ENCODE measurements around the gene FER. TPM values are rescaled to one million over a fixed set of nuclear protein-coding genes. Genes with fewer than 3 reads are reported as not detected.

FER gene
- total RNA-seq, 1 donor from 2014 or later = 30.7 TPM

GRCh38 chr5:109239456-109239855 lies 491.8 kb downstream of the FER start:
- H3K27ac Mint-ChIP-seq (ENCODE audit: unreplicated experiment) = no peak overlapping the region
- H3K36me3 Mint-ChIP-seq (ENCODE audit: low read depth, unreplicated experiment) = peaks cover 6% of the 10 kb centered on the region
- no peak for DNase-seq (ENCODE audit: low spot score)
- H3K4me1 Mint-ChIP-seq (ENCODE audit: unreplicated experiment) = peaks cover 7% of the 10 kb centered on the region
- peaks cover 11% of the 10 kb centered on the region for H3K9me3 Mint-ChIP-seq (ENCODE audit: unreplicated experiment)
- peaks cover 3% of the 10 kb centered on the region for H3K27me3 Mint-ChIP-seq (ENCODE audit: unreplicated experiment)
- no peak overlapping the region for H3K4me3 Mint-ChIP-seq (ENCODE audit: unreplicated experiment)
- TF ChIP-seq CTCF (IDR thresholded peaks at IDR 0.05; ENCODE audit: unreplicated experiment) = no peak

GRCh38 chr5:109242518-109242917 lies 494.8 kb downstream of the FER start:
- H3K36me3 Mint-ChIP-seq (ENCODE audit: low read depth, unreplicated experiment) = peaks cover 10% of the 10 kb centered on the region
- peaks cover 3% of the 10 kb centered on the region for H3K27me3 Mint-ChIP-seq (ENCODE audit: unreplicated experiment)
- H3K27ac Mint-ChIP-seq (ENCODE audit: unreplicated experiment) = no peak overlapping the region
- no peak for TF ChIP-seq CTCF (IDR thresholded peaks at IDR 0.05; ENCODE audit: unreplicated experiment)
- no peak for DNase-seq (ENCODE audit: low spot score)
- peaks cover 7% of the 10 kb centered on the region for H3K4me1 Mint-ChIP-seq (ENCODE audit: unreplicated experiment)
- no peaks in the 10 kb centered on the region for H3K9me3 Mint-ChIP-seq (ENCODE audit: unreplicated experiment)
- H3K4me3 Mint-ChIP-seq (ENCODE audit: unreplicated experiment) = no peak overlapping the region

- H3K4me1 Mint-ChIP-seq (ENCODE audit: unreplicated experiment) = no peaks in the 10 kb centered on the region
- no peak for DNase-seq (ENCODE audit: low spot score)
- peaks cover 10% of the 10 kb centered on the region for H3K36me3 Mint-ChIP-seq (ENCODE audit: low read depth, unreplicated experiment)
- H3K4me3 Mint-ChIP-seq (ENCODE audit: unreplicated experiment) = no peak overlapping the region
- no peak overlapping the region for H3K27ac Mint-ChIP-seq (ENCODE audit: unreplicated experiment)
- H3K9me3 Mint-ChIP-seq (ENCODE audit: unreplicated experiment) = no peaks in the 10 kb centered on the region
- peaks cover 5% of the 10 kb centered on the region for H3K27me3 Mint-ChIP-seq (ENCODE audit: unreplicated experiment)
- TF ChIP-seq CTCF (IDR thresholded peaks at IDR 0.05; ENCODE audit: unreplicated experiment) = no peak
Measured at GRCh38 chr5:109246395-109246794, 498.7 kb downstream of the FER start.
